SK-N-SH (cell line): ENCODE results near the gene MTUS2. TPM values are rescaled to one million over a fixed set of nuclear protein-coding genes. Genes with fewer than 3 reads are reported as not detected.
A peak's percentile ranks its signal among the peaks of the same experiment; 100 is the strongest.

ENCODE experiments used
- CTCF ChIA-PET: fragments of 300-600, 350-600 bp; formaldehyde crosslinking; extraction: SDS; loops from one replicate; lab custom pipeline; 2021; lab: Yijun Ruan, JAX
- POLR2A ChIA-PET: fragments of 350-600 bp; sonication (Branson Sonifier 250); formaldehyde crosslinking; extraction: SDS; loops from one replicate; lab custom pipeline; 2020; ENCODE audit warnings: antibody characterized with exemption, inconsistent platforms; lab: Yijun Ruan, JAX
- DNase-seq: peaks from one replicate; pipeline ENCODE4 v3.0.0; 2012
- H2AFZ ChIP-seq: fragments of 200-600 bp; sonication (generic); 2 replicates; pipeline ENCODE4 v1.8.1; 2016; ENCODE audit warnings: antibody characterized with exemption, mild to moderate bottlenecking, low read depth
- H3F3A ChIP-seq: fragments of 200-600 bp; sonication (generic); replicated peaks from 2 replicates; pipeline ENCODE3; 2016; ENCODE audit warnings: antibody characterized with exemption, mild to moderate bottlenecking; ENCODE audit not compliant: insufficient read depth
- H3K27ac ChIP-seq, 2 experiments: fragments of 200-500 bp in 1 of 2; fragments of 200-600 bp in 1 of 2; sonication (Bioruptor generic) in 1 of 2; sonication (generic), shearing (Covaris generic) in 1 of 2; 2 replicates each; pipeline versions ENCODE4 v1.5.1 to v1.6.1; 2014 to 2016; ENCODE audit warnings: low read depth in 2 of 2, inconsistent platforms in 1 of 2, low read length in 1 of 2, mild to moderate bottlenecking in 1 of 2, mixed read lengths in 1 of 2
- H3K27me3 ChIP-seq: fragments of 200-600 bp; sonication (generic), shearing (Covaris generic); 2 replicates; pipeline ENCODE4 v1.6.1; 2016; ENCODE audit warnings: mixed run types; ENCODE audit not compliant: insufficient read depth
- H3K36me3 ChIP-seq, 2 experiments: fragments of 200-500 bp in 1 of 2; fragments of 200-600 bp in 1 of 2; sonication (Bioruptor generic) in 1 of 2; sonication (generic) in 1 of 2; replicated peaks in 1 of 2; 2 replicates each; pipeline versions ENCODE3 to v1.5.1; 2014 to 2016; ENCODE audit warnings: low read length in 1 of 2, mild to moderate bottlenecking in 1 of 2; ENCODE audit not compliant: insufficient read depth in 2 of 2, control insufficient read depth in 1 of 2
- H3K4me1 ChIP-seq, 2 experiments: fragments of 200-500 bp in 1 of 2; fragments of 200-600 bp in 1 of 2; sonication (Bioruptor generic) in 1 of 2; sonication (generic), shearing (Covaris generic) in 1 of 2; 2 replicates each; pipeline versions ENCODE4 v1.5.1 to v1.6.1; 2014 to 2016; ENCODE audit warnings: low read depth in 1 of 2, low read length in 1 of 2, mixed run types in 1 of 2; ENCODE audit not compliant: insufficient read depth in 2 of 2, control insufficient read depth in 1 of 2
- H3K4me2 ChIP-seq: fragments of 200-600 bp; sonication (generic), shearing (Covaris generic); 2 replicates; pipeline ENCODE4 v1.6.1; 2017; ENCODE audit warnings: mixed run types
- H3K4me3 ChIP-seq, 2 experiments: fragments of 200-500 bp in 1 of 2; fragments of 200-600 bp in 1 of 2; sonication (Bioruptor generic) in 1 of 2; sonication (generic), shearing (Covaris generic) in 1 of 2; 2 replicates each; pipeline versions ENCODE4 v1.5.1 to v1.8.1; 2014 to 2016; ENCODE audit warnings: low read depth in 2 of 2, inconsistent platforms in 1 of 2, low read length in 1 of 2, mild to moderate bottlenecking in 1 of 2, mixed read lengths in 1 of 2, moderate library complexity in 1 of 2
- H3K79me2 ChIP-seq: fragments of 200-600 bp; sonication (generic); 2 replicates; pipeline ENCODE4 v1.8.1; 2017; ENCODE audit warnings: mild to moderate bottlenecking; ENCODE audit not compliant: insufficient read depth
- H3K9ac ChIP-seq: fragments of 200-600 bp; sonication (generic); 2 replicates; pipeline ENCODE4 v1.6.1; 2017; ENCODE audit warnings: mixed run types
- H3K9me2 ChIP-seq: fragments of 200-600 bp; sonication (generic); 2 replicates; pipeline ENCODE4 v1.6.1; 2017; ENCODE audit warnings: mixed run types
- H3K9me3 ChIP-seq: fragments of 200-600 bp; sonication (generic); 2 replicates; pipeline ENCODE4 v1.6.1; 2017; ENCODE audit warnings: mixed run types, mild to moderate bottlenecking, moderate library complexity
- H4K20me1 ChIP-seq: fragments of 200-600 bp; sonication (generic); 2 replicates; pipeline ENCODE4 v1.6.1; 2017; ENCODE audit warnings: mild to moderate bottlenecking, mixed run types; ENCODE audit not compliant: insufficient read depth
- CHD2 ChIP-seq: fragments of 150-350 bp; IDR thresholded peaks from 2 replicates; pipeline ENCODE4 v1.6.1; 2018; ENCODE audit warnings: low read length; ENCODE audit not compliant: partially characterized antibody
- CTCF ChIP-seq: fragments of 200-600 bp; sonication (generic); IDR thresholded peaks from 2 replicates; pipeline ENCODE4 v1.6.1; 2017; ENCODE audit warnings: antibody characterized with exemption, mild to moderate bottlenecking, moderate library complexity
- FOSL2 ChIP-seq: IDR thresholded peaks from 2 replicates; pipeline ENCODE4 v1.4.0; 2012; ENCODE audit warnings: low read depth, mild to moderate bottlenecking, moderate library complexity, borderline replicate concordance
- GABPA ChIP-seq: IDR thresholded peaks from 2 replicates; pipeline ENCODE4 v1.4.0; 2012; ENCODE audit warnings: low read depth, mild to moderate bottlenecking
- IRF3 ChIP-seq: fragments of 150-350 bp; IDR thresholded peaks from 2 replicates; pipeline ENCODE4 v1.6.1; 2016; ENCODE audit warnings: mild to moderate bottlenecking, low read depth, low read length
- JUND ChIP-seq: IDR thresholded peaks from 2 replicates; pipeline ENCODE4 v1.4.0; 2012
- MEF2A ChIP-seq: IDR thresholded peaks from 2 replicates; pipeline ENCODE4 v1.4.0; 2012; ENCODE audit warnings: low read depth, borderline replicate concordance
- PBX3 ChIP-seq: IDR thresholded peaks from 2 replicates; pipeline ENCODE4; 2012
- POLR2AphosphoS5 ChIP-seq: IDR thresholded peaks from 2 replicates; pipeline ENCODE4 v1.6.1; 2012; ENCODE audit warnings: low read depth, low read length
- RAD21 ChIP-seq: IDR thresholded peaks from 2 replicates; pipeline ENCODE4 v1.6.1; 2012; ENCODE audit warnings: mild to moderate bottlenecking, low read length
- SIN3A ChIP-seq: IDR thresholded peaks from 2 replicates; pipeline ENCODE4 v1.6.1; 2012; ENCODE audit warnings: low read depth, mild to moderate bottlenecking, low read length, moderate library complexity, borderline replicate concordance
- SMC3 ChIP-seq: IDR thresholded peaks from 2 replicates; pipeline ENCODE4 v1.6.1; 2012; ENCODE audit warnings: low read depth, low read length, improper control_type of control experiment
- TAF1 ChIP-seq: IDR thresholded peaks from 2 replicates; pipeline ENCODE4 v1.6.1; 2012; ENCODE audit warnings: low read depth, mild to moderate bottlenecking, low read length, moderate library complexity, borderline replicate concordance
- USF1 ChIP-seq: IDR thresholded peaks from 2 replicates; pipeline ENCODE4 v1.4.0; 2012; ENCODE audit warnings: low read depth, borderline replicate concordance
- YY1 ChIP-seq: IDR thresholded peaks from 2 replicates; pipeline ENCODE4 v1.4.0; 2012; ENCODE audit warnings: low read depth, mild to moderate bottlenecking
- ZBTB33 ChIP-seq: IDR thresholded peaks from 2 replicates; pipeline ENCODE4 v1.4.0; 2012; ENCODE audit warnings: low read depth, borderline replicate concordance
- WGBS: methylation state at CpG from one replicate; pipeline ENCODE4 v1.1.6; 2017; ENCODE audit warnings: low lambda C conversion rate; 5-methylcytosine and 5-hydroxymethylcytosine counted together
- polyA plus RNA-seq, 3 experiments: library from polyadenylated mRNA; depleted of rRNA; stranded (reverse); fragments of >200 nt; gene quantifications; 2 replicates each; pipeline ENCODE4 v1.2.3, GENCODE V29; 2012

The MTUS2 gene
- polyA plus RNA-seq, 1 of the 3 experiments (the other 2 are of a cell fraction): 1.7 TPM

- CTCF ChIA-PET: interaction anchor here (1.0 kb wide), 1 partner anchor 14 kb away, joined by 3 read pairs; no protein-coding TSS in a partner anchor
- peaks cover 49 to 56% of the 10 kb centered on the region in 2 experiments for H3K36me3 ChIP-seq
Measured at GRCh38 chr13:29521336-29521735, 701.2 kb downstream of the MTUS2 start.

More at GRCh38 chr13:29521336-29521735, 701.2 kb downstream of the MTUS2 start:
- POLR2A ChIA-PET: no interaction called here
- H3K9me3 ChIP-seq: no peaks in the 10 kb centered on the region
- H3K9ac ChIP-seq: no peak overlapping the region
- H3F3A ChIP-seq: peaks cover 16% of the 10 kb centered on the region
- TF ChIP-seq SMC3 (no peak), JUND (no peak), GABPA (no peak), FOSL2 (no peak), CHD2 (no peak), USF1 (no peak), TAF1 (no peak), ZBTB33 (no peak), MEF2A (no peak), SIN3A (no peak), IRF3 (no peak), PBX3 (no peak), CTCF (no peak), YY1 (no peak), POLR2AphosphoS5 (no peak), RAD21 (no peak)
- H3K79me2 ChIP-seq: peaks cover 17% of the 10 kb centered on the region; the same call in 1 of the 2 replicates
- WGBS: 97% methylated on average over 14 of the region's 14 CpGs
- DNase-seq: no peak
- H3K27ac ChIP-seq: peak overlapping the region; percentile 64 to 67; a peak in 3 of 4 replicates
- H3K4me1 ChIP-seq: peaks cover 0 to 20% of the 10 kb centered on the region in 2 experiments; a peak in 2 of 4 replicates
- no peaks in the 10 kb centered on the region for H3K9me2 ChIP-seq
- H2AFZ ChIP-seq: no peak overlapping the region
- H3K27me3 ChIP-seq: no peaks in the 10 kb centered on the region
- no peak overlapping the region for H3K4me2 ChIP-seq
- H3K4me3 ChIP-seq: no peak overlapping the region
- H4K20me1 ChIP-seq: no peaks in the 10 kb centered on the region
